Epithelial cell of proximal tubule (primary cell): ENCODE results near the gene HILPDA. TPM values are rescaled to one million over a fixed set of nuclear protein-coding genes. Genes with fewer than 3 reads are reported as not detected.

Experiments used
- DNase-seq: peaks from one replicate; pipeline ENCODE4 v3.0.0-alpha.2; 2011; ENCODE audit warnings: low read depth
- H3K4me3 ChIP-seq: 2 replicates; pipeline ENCODE4 v1.5.1; 2011; ENCODE audit warnings: low read depth, mild to moderate bottlenecking, low read length
- total RNA-seq: library from RNA; depleted of rRNA; stranded (reverse); fragments of >200 nt; gene quantifications from 2 replicates; pipeline ENCODE4 v1.2.3, GENCODE V29; 2015
- TF ChIP-seq, protein P1 (sequence below): conservative IDR thresholded peaks from 2 replicates; pipeline ENCODE4 v1.5.1; 2012; ENCODE audit warnings: low read depth, mild to moderate bottlenecking, low read length

HILPDA gene
- total RNA-seq, 1 donor from 2014 or later: 33.7 TPM

DNA sequence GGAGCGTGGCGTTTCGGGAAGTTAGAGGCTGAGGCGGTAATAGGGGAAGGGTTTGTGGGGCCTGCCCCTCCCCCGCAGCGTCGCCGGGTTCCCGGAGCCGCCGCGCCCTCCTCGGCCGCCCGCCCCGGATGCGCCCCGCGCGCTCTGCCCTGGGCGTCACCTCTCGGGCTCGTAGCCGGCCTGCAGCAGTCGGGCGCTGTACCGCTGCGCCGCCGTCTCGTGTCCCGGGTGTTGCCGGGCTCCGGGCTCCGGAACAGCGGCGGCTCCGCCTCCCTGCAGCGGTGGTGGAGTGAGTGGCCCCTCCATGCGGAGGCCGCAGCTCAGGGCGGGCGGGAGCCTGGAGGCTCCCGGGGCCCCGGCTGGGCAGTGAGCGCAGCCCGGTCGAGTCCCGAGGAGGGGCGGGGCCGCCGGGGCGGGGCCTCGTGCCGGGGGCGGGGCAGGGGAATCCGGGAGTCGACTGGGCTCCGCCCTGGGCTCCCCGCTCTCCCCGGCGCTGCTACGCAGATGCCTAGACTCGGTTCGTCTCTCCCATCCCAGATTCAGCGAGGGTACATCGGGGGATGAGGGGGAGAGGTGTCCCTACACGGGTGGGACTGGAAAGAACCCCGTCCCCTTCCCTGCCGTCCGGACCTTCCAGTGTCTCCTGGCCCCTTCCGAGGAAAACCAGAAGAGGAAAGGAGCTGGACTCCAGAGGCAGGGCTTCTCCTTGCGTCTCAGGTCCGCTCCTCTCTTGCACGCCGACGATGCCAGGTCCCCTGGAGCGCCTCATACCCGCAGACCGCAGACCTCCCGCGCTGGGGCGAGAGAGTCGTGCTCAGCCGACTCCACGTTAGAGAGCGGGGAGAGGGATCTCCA lies 45.9 kb upstream of the HILPDA start, which contains the start of gene IMPDH1:
TSS of gene IMPDH1 (minus strand) at position 387 of the 855 bp plus-strand sequence. CDS start at position 306, 81 bp downstream.
- TF ChIP-seq, protein P1, sequence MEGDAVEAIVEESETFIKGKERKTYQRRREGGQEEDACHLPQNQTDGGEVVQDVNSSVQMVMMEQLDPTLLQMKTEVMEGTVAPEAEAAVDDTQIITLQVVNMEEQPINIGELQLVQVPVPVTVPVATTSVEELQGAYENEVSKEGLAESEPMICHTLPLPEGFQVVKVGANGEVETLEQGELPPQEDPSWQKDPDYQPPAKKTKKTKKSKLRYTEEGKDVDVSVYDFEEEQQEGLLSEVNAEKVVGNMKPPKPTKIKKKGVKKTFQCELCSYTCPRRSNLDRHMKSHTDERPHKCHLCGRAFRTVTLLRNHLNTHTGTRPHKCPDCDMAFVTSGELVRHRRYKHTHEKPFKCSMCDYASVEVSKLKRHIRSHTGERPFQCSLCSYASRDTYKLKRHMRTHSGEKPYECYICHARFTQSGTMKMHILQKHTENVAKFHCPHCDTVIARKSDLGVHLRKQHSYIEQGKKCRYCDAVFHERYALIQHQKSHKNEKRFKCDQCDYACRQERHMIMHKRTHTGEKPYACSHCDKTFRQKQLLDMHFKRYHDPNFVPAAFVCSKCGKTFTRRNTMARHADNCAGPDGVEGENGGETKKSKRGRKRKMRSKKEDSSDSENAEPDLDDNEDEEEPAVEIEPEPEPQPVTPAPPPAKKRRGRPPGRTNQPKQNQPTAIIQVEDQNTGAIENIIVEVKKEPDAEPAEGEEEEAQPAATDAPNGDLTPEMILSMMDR: no peak
- DNase-seq: peak; percentile 16
- peak within 1 kb of the TSS; percentile 80 for H3K4me3 ChIP-seq

DNA sequence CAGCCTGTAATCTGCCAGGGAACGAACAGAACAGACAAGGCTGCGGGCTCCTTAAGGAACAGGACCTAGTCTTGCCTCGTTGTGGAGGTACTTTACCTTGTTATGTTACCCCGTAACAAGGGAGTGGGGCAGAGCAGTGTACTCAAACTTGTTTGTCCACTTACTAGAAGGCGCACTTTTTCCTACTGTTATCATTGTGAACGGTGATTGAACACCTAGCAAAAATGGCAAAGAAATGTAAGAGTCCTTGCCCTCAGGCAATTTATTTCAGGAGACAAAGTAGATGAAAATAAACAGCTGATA lies 45.3 kb upstream of the HILPDA start:
- peak overlapping the region; percentile 80 for H3K4me3 ChIP-seq
- TF ChIP-seq, protein P1: no peak
- DNase-seq: no peak

DNA sequence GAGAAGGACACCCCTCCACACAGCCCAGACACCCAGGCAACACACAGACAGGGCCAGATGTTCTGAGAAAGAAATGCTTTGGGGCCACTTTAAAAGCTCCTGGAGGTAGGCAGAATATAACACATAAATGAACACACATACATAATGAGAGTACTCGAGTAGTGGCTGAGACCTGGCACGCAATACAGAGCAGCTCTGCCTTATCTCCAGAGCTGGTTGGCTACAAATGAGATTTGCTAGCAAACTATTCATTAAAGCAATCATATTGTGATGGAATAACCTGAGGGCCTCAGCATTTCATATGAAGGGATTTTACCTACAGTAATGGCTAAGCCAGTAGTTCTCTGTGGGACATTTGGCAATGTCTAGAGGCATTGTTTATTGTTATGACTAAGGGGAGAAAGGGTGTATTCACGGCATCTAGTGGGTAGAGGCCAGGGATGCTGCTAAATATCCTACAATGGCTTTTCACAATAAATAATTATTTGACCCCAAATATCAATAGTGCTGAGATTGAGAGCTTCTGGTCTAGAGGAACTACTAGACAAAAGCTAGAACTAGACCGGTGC lies 40.4 kb upstream of the HILPDA start:
- no peak for DNase-seq
- TF ChIP-seq, protein P1: no peak
- no peak overlapping the region for H3K4me3 ChIP-seq

DNA sequence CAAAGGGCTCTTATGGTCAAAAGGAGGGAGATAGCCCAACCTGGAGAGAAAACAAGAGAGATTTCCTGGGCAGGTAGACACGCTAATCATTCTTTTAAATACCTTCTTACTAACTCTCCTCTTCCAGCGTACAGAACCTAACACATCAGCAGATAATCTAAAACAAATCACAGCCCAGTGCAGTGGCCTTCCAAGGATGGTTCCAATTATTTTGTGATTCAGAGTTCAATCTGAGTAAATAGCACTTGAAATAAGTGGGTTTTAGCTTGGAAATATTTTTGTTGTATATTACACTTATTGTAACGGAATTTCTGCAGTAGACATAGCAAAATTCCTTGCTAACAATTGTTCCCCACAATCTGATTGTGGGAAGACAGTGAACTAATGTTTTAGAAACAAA lies 38.6 kb upstream of the HILPDA start:
- DNase-seq: no peak
- no peak overlapping the region for H3K4me3 ChIP-seq
- TF ChIP-seq, protein P1: no peak

DNA sequence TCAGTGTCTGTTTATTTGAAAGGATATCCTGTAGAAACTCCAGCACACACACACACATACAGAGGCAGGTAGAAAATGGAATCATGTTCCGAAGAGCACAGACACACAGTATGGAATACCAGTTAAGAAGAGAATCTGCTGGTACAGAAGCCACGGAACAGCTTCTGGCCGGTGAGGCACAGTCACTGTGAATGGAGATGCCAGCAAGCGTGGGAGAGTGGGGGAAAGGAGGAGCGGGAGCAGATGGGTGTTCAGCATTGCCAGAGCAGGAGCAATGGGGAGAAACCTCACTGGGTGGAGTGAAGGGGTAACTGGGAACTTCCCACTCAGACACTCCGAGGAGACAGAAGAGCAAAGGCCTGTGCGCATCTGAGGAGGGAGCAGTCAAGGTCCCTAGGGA lies 36.4 kb upstream of the HILPDA start:
- H3K4me3 ChIP-seq: no peak overlapping the region
- TF ChIP-seq, protein P1: no peak
- DNase-seq: no peak

DNA sequence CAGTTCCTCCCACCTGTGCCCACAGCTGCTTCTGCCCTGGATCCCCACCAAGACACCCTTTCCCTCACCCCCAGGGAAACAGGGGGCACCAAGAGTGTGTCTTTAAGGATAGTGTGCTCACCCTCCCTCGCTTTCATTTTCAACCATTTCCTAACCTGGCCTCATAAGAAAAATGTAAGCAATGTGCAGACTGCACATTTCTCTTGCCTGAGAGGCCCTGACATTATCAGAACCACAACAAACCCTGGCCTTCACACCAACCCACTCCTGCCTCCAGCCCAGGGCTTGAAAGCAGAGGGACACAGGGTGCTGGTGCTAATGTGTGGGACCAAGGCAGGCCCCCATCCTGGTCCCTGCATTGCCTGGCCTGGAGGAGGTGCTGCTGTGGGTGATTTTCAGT lies 34.9 kb upstream of the HILPDA start:
- no peak overlapping the region for H3K4me3 ChIP-seq
- DNase-seq: no peak
- TF ChIP-seq, protein P1: no peak

DNA sequence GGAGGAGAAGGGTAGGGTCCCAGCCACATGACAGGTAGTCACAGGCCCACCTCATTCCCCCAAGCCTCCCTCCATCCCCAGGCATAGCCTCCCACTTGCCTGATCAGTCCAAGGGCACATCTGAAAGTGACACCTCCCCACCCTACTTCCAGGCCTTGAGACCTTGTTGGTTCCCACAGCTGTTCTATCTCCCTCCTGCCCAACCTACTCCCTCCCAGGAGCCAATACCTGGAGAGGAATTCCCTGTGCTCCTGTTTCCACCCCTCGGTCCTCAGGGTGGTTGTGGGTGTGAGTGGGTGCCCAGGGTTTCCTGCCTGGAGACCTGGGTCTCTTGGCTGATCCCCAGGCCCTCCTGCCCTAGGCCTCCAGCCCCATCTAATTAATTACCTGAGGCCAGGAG lies 34.3 kb upstream of the HILPDA start:
- DNase-seq: no peak
- TF ChIP-seq, protein P1: no peak
- no peak overlapping the region for H3K4me3 ChIP-seq
